Adrenal gland (tissue), 5 donors: ENCODE results near the gene ZNF500.

ENCODE experiments used
- POLR2A ChIP-seq, 2 donors: fragments of 450-650 bp; IDR thresholded peaks; one replicate each; pipeline ENCODE4 v1.6.1; 2017; ENCODE audit warnings: antibody characterized with exemption in 2 of 2, mild to moderate bottlenecking in 2 of 2, moderate library complexity in 1 of 2
- TF ChIP-seq, protein P1 (sequence below), 6 experiments: fragments of 450-650 bp in 4 of 6; fragments of 200-600 bp in 2 of 6; sonication (generic) in 1 of 6; IDR thresholded peaks; 1 replicate in 5 of 6; 2 replicates in 1 of 6; pipeline versions ENCODE4 v1.5.1 to v1.8.0; 2016 to 2021; ENCODE audit warnings: antibody characterized with exemption in 6 of 6, mild to moderate bottlenecking in 2 of 6, moderate library complexity in 1 of 6
- donor health status: DM: no; HTN: no; CAD: no.

- TF ChIP-seq, protein P1, sequence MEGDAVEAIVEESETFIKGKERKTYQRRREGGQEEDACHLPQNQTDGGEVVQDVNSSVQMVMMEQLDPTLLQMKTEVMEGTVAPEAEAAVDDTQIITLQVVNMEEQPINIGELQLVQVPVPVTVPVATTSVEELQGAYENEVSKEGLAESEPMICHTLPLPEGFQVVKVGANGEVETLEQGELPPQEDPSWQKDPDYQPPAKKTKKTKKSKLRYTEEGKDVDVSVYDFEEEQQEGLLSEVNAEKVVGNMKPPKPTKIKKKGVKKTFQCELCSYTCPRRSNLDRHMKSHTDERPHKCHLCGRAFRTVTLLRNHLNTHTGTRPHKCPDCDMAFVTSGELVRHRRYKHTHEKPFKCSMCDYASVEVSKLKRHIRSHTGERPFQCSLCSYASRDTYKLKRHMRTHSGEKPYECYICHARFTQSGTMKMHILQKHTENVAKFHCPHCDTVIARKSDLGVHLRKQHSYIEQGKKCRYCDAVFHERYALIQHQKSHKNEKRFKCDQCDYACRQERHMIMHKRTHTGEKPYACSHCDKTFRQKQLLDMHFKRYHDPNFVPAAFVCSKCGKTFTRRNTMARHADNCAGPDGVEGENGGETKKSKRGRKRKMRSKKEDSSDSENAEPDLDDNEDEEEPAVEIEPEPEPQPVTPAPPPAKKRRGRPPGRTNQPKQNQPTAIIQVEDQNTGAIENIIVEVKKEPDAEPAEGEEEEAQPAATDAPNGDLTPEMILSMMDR (IDR thresholded peaks at IDR 0.05), result no peak
- TF ChIP-seq POLR2A (IDR thresholded peaks at IDR 0.05), result no peak
These were observed 37.1 kb downstream of the ZNF500 start for GRCh38 chr16:4729876-4730275.
